IMR-90 (cell line): Measurements from ENCODE around the gene D2HGDH. TPM values are rescaled to one million over a fixed set of nuclear protein-coding genes. Genes with fewer than 3 reads are reported as not detected.

Source experiments
- ATAC-seq: fragments of 200-7000 bp; cut with Tn5 transposase; 2 replicates; pipeline ENCODE4 v1.9.1; 2020; ENCODE audit warnings: low read depth, mild to moderate bottlenecking, moderate library complexity
- BruUV-seq: library from RNA; stranded (reverse); fragments of 400-500 nt; replicated peaks from 2 replicates; lab custom pipeline; 2021; lab: Mats Ljungman, UMichigan
- CTCF ChIA-PET: fragments of 300-600 bp; formaldehyde crosslinking; extraction: SDS; loops from one replicate; lab custom pipeline; 2021; ENCODE audit warnings: antibody characterized with exemption; lab: Yijun Ruan, JAX
- POLR2A ChIA-PET: fragments of 300-600 bp; sonication (Branson Sonifier 250); formaldehyde crosslinking; loops from one replicate; lab custom pipeline; 2022; ENCODE audit warnings: antibody characterized with exemption; ENCODE audit not compliant: unreplicated experiment; lab: Charles Lee
- DNase-seq: peaks from one replicate; pipeline ENCODE4 v3.0.0; 2013
- H2AFZ ChIP-seq: replicated peaks from 2 replicates; pipeline ENCODE3; 2013; ENCODE audit warnings: low read length, mild to moderate bottlenecking; ENCODE audit not compliant: poor library complexity
- H2AK5ac ChIP-seq: 2 replicates; pipeline ENCODE4 v1.6.1; 2013; ENCODE audit warnings: low read depth, low read length, inconsistent platforms
- H2AK9ac ChIP-seq: replicated peaks from 2 replicates; pipeline ENCODE3; 2013; ENCODE audit warnings: mild to moderate bottlenecking, low read depth, low read length, moderate library complexity; ENCODE audit not compliant: poor library complexity
- H2BK120ac ChIP-seq: 2 replicates; pipeline ENCODE4 v1.6.1; 2013; ENCODE audit warnings: low read depth, low read length, inconsistent platforms
- H2BK15ac ChIP-seq: 3 replicates; pipeline ENCODE4 v1.6.1; 2013; ENCODE audit warnings: low read depth, low read length, inconsistent platforms
- H2BK20ac ChIP-seq: 2 replicates; pipeline ENCODE4 v1.6.1; 2013; ENCODE audit warnings: low read depth, mild to moderate bottlenecking, inconsistent platforms, low read length, moderate library complexity
- H2BK5ac ChIP-seq: 2 replicates; pipeline ENCODE4 v1.6.1; 2013; ENCODE audit warnings: mild to moderate bottlenecking, low read depth, low read length, inconsistent platforms; ENCODE audit not compliant: poor library complexity, severe bottlenecking
- H3K14ac ChIP-seq: replicated peaks from 2 replicates; pipeline ENCODE4 v1.6.1; 2013; ENCODE audit warnings: low read depth, low read length, inconsistent platforms
- H3K18ac ChIP-seq: 2 replicates; pipeline ENCODE4 v1.6.1; 2013; ENCODE audit warnings: low read depth, low read length, control low read depth
- H3K23ac ChIP-seq: 2 replicates; pipeline ENCODE4 v1.6.1; 2013; ENCODE audit warnings: low read depth, low read length, inconsistent platforms
- H3K27ac ChIP-seq: 2 replicates; pipeline ENCODE4 v1.5.1; 2013; ENCODE audit warnings: mild to moderate bottlenecking, control low read depth, low read length; ENCODE audit not compliant: insufficient read depth
- H3K27me3 ChIP-seq: 2 replicates; pipeline ENCODE4 v1.6.1; 2013; ENCODE audit warnings: low read length; ENCODE audit not compliant: control insufficient read depth, insufficient read depth
- H3K36me3 ChIP-seq: 2 replicates; pipeline ENCODE4 v1.6.1; 2013; ENCODE audit warnings: low read length, mixed read lengths; ENCODE audit not compliant: control insufficient read depth, insufficient read depth
- H3K4ac ChIP-seq: 2 replicates; pipeline ENCODE4 v1.6.1; 2013; ENCODE audit warnings: low read depth, low read length, inconsistent platforms
- H3K4me1 ChIP-seq: 2 replicates; pipeline ENCODE4 v1.6.1; 2013; ENCODE audit warnings: low read length, mixed read lengths; ENCODE audit not compliant: control insufficient read depth, insufficient read depth
- H3K4me2 ChIP-seq: 2 replicates; pipeline ENCODE4 v1.6.1; 2013; ENCODE audit warnings: low read depth, mild to moderate bottlenecking, control low read depth, low read length, moderate library complexity
- H3K4me3 ChIP-seq: 2 replicates; pipeline ENCODE4 v1.5.1; 2013; ENCODE audit warnings: low read depth, mild to moderate bottlenecking, control low read depth, low read length, moderate library complexity; ENCODE audit not compliant: insufficient read depth
- H3K56ac ChIP-seq: 2 replicates; pipeline ENCODE4 v1.6.1; 2013; ENCODE audit warnings: low read length, inconsistent platforms; ENCODE audit not compliant: insufficient read depth; ENCODE audit errors: extremely low read depth
- H3K79me1 ChIP-seq, 2 experiments: 2 replicates each; pipeline ENCODE4 v1.6.1; 2013; ENCODE audit warnings: low read length in 2 of 2, inconsistent platforms in 1 of 2, low read depth in 1 of 2
- H3K9ac ChIP-seq: 2 replicates; pipeline ENCODE4 v1.6.1; 2013; ENCODE audit warnings: low read depth, low read length, control low read depth
- H3K9me1 ChIP-seq: 2 replicates; pipeline ENCODE4 v1.6.1; 2013; ENCODE audit warnings: low read length, inconsistent platforms; ENCODE audit not compliant: insufficient read depth
- H3K9me3 ChIP-seq: 2 replicates; pipeline ENCODE4 v1.6.1; 2013; ENCODE audit warnings: low read length; ENCODE audit not compliant: control insufficient read depth, insufficient read depth
- H4K20me1 ChIP-seq: 2 replicates; pipeline ENCODE4 v1.6.1; 2013; ENCODE audit warnings: low read length, inconsistent platforms; ENCODE audit not compliant: insufficient read depth
- H4K5ac ChIP-seq: 2 replicates; pipeline ENCODE4 v1.6.1; 2013; ENCODE audit warnings: mild to moderate bottlenecking, low read depth, low read length, control low read depth
- H4K8ac ChIP-seq, 2 experiments: 2 replicates each; pipeline ENCODE4 v1.6.1; 2013; ENCODE audit warnings: low read depth in 2 of 2, low read length in 2 of 2, control low read depth in 1 of 2, inconsistent platforms in 1 of 2
- H4K91ac ChIP-seq: 2 replicates; pipeline ENCODE4 v1.6.1; 2013; ENCODE audit warnings: low read depth, low read length, inconsistent platforms; ENCODE audit not compliant: insufficient read depth
- BHLHE40 ChIP-seq: fragments of 150-350 bp; IDR thresholded peaks from 2 replicates; pipeline ENCODE4 v1.6.1; 2016; ENCODE audit warnings: mild to moderate bottlenecking, low read depth, low read length
- WGBS, 2 experiments: methylation state at CpG; one replicate each; pipeline versions ENCODE4 v1.1.5 to v1.1.7; 2013; ENCODE audit warnings: missing lambda C conversion rate in 2 of 2; ENCODE audit not compliant: insufficient read length in 1 of 2; ENCODE audit errors: extremely low coverage in 2 of 2; 5-methylcytosine and 5-hydroxymethylcytosine counted together
- dilution Hi-C: fragments of 300-500 bp; cut with HindIII; formaldehyde crosslinking; loops from one replicate; pipeline ENCODE4 v1.14.3; 2018; ENCODE audit warnings: low sequenced_read_pairs; ENCODE audit not compliant: unreplicated experiment
- in situ Hi-C: fragments of 300-500 bp; cut with MboI; formaldehyde crosslinking; loops from 3 replicates; pipeline ENCODE4 v1.14.3; 2019; ENCODE audit warnings: low sequenced_read_pairs, inconsistent platforms, mixed read lengths
- intact Hi-C: fragments of 100-400 bp; cut with micrococcal nuclease; formaldehyde crosslinking; loops from 2 replicates; pipeline ENCODE4 v1.10.0; 2022
- polyA plus RNA-seq, 3 experiments: library from polyadenylated mRNA; depleted of rRNA; stranded (reverse); fragments of >200 nt; gene quantifications; 2 replicates each; pipeline ENCODE4 v1.2.3, GENCODE V29; 2012; ENCODE audit warnings: low replicate concordance in 1 of 3
- total RNA-seq: library from RNA; depleted of rRNA; stranded (reverse); fragments of >200 nt; gene quantifications from 2 replicates; pipeline ENCODE4 v1.2.3, GENCODE V29; 2012

The D2HGDH gene
- total and polyA plus RNA-seq, 2 of the 4 experiments (the other 2 are of a cell fraction) = 6.3 to 22.1 TPM

DNA sequence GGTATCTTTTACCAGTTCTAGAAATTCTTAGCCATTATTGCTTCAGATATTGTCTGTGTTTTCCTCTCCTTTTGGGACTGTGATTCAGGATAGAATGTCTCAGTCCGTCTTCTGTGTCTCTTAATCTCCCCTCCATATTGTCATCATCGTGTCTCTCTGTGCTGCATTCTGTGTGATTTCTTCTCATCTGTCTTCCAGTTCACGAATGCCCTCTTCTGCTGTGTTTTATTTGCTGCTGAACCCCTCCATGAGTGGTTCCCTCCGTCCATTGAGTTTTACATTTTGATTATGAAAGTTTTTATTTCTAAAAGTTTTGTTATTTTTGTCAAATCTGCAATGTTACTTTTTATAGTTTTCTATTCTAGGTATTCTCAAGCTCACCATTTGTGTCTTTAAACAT, 11.7 kb downstream of the D2HGDH start:
- WGBS, 2 experiments = no CpG with 5 or more reads among the region's 4 CpGs
- H3K56ac ChIP-seq = no peak overlapping the region
- POLR2A ChIA-PET = no interaction called here
- H3K9me1 ChIP-seq = peaks cover 2% of the 10 kb centered on the region; the same call in 1 of the 2 replicates
- no peak overlapping the region for H2BK5ac ChIP-seq
- DNase-seq (no peak), ATAC-seq (no peak)
- H3K36me3 ChIP-seq = peaks cover 46% of the 10 kb centered on the region
- H3K9me3 ChIP-seq = 0 out of 2 replicates have a peak, but pooled peaks cover 2% of the 10 kb centered on the region
- H3K23ac ChIP-seq = no peak overlapping the region
- H4K8ac ChIP-seq = no peak overlapping the region
- peaks cover 0 to 2% of the 10 kb centered on the region in 2 experiments; a peak in 1 of 4 replicates for H3K79me1 ChIP-seq
- no peak overlapping the region for H3K4me3 ChIP-seq
- H2AK5ac ChIP-seq = no peak overlapping the region
- H2AFZ ChIP-seq = no peak overlapping the region
- dilution Hi-C loops = no loop called here
- no peak overlapping the region for H4K91ac ChIP-seq
- no peak overlapping the region for H2BK20ac ChIP-seq
- H2AK9ac ChIP-seq = no peak overlapping the region
- in situ Hi-C loops = no loop called here
- no peak overlapping the region for H3K4ac ChIP-seq
- no peak overlapping the region for H2BK120ac ChIP-seq
- no peak overlapping the region for H3K9ac ChIP-seq
- no peak overlapping the region for H2BK15ac ChIP-seq
- BruUV-seq = no TSS peak
- H3K27ac ChIP-seq = no peak overlapping the region
- CTCF ChIA-PET = no interaction called here
- H3K4me2 ChIP-seq = no peak overlapping the region
- H3K18ac ChIP-seq = no peak overlapping the region
- peaks cover 2% of the 10 kb centered on the region for H4K20me1 ChIP-seq
- no peak overlapping the region for H4K5ac ChIP-seq
- no peaks in the 10 kb centered on the region for H3K27me3 ChIP-seq
- intact Hi-C loops = no loop called here
- no peaks in the 10 kb centered on the region for H3K4me1 ChIP-seq
- no peak overlapping the region for H3K14ac ChIP-seq
- TF ChIP-seq BHLHE40 = no peak
